ENCODE measurements around the gene ARPC5L.
A peak's percentile ranks its signal among the peaks of the same experiment; 100 is the strongest.
"Not testable (repeated sequence)": the region's sequence is repeated elsewhere in the genome, so short reads cannot be mapped to it uniquely, and the experiment has no call there.

The ARPC5L gene

GRCh38 chr9:124861342-124862229, at the start of gene ARPC5L, which contains the start of gene RPL35:
Gene ARPC5L, plus strand, starts transcription at chr9:124862130. Its CDS starts 7,161 bp downstream, at chr9:124869291.
Gene RPL35, minus strand, starts transcription at chr9:124861957. Its CDS starts 45 bp downstream, at chr9:124861912.
- DNase-seq, result peak; percentile 96

- DNase-seq, result peak in 1 of 2 donors; percentile 11
Observed at GRCh38 chr9:124812441-124812876, 49.5 kb upstream of the ARPC5L start.

- DNase-seq, result no peak
Observed at GRCh38 chr9:124813041-124813440, 48.9 kb upstream of the ARPC5L start.

GRCh38 chr9:124813501-124814163, 48.3 kb upstream of the ARPC5L start:
- no peak for DNase-seq

- no peak for DNase-seq
Observed at GRCh38 chr9:124814164-124814535, 47.8 kb upstream of the ARPC5L start.

- DNase-seq, result no peak
Observed at GRCh38 chr9:124815601-124816000, 46.3 kb upstream of the ARPC5L start.

- DNase-seq, result no peak
Observed at GRCh38 chr9:124818431-124819281, 43.3 kb upstream of the ARPC5L start.

GRCh38 chr9:124820698-124821623, 41.0 kb upstream of the ARPC5L start:
- DNase-seq, result no peak

GRCh38 chr9:124828489-124829333, 33.2 kb upstream of the ARPC5L start:
- DNase-seq, result no peak

GRCh38 chr9:124829334-124829669, 32.6 kb upstream of the ARPC5L start:
- no peak for DNase-seq

GRCh38 chr9:124830593-124830992, 31.3 kb upstream of the ARPC5L start:
- DNase-seq, result no peak

- DNase-seq, result no peak
Observed at GRCh38 chr9:124831642-124832364, 30.1 kb upstream of the ARPC5L start.

GRCh38 chr9:124834591-124834990, 27.3 kb upstream of the ARPC5L start:
- no peak for DNase-seq

- DNase-seq, result no peak
Observed at GRCh38 chr9:124835026-124835557, 26.8 kb upstream of the ARPC5L start.

GRCh38 chr9:124838132-124838531, 23.8 kb upstream of the ARPC5L start:
- not testable (repeated sequence) for DNase-seq

- not testable (repeated sequence) for DNase-seq
Observed at GRCh38 chr9:124838567-124839275, 23.2 kb upstream of the ARPC5L start.

GRCh38 chr9:124839612-124840299, 22.2 kb upstream of the ARPC5L start:
- DNase-seq, result no peak

GRCh38 chr9:124840300-124840833, 21.6 kb upstream of the ARPC5L start:
- no peak for DNase-seq

Measured in stimulated activated CD4-positive, alpha-beta T cell treated with anti-CD3 and anti-CD28 coated beads, Interleukin-2, amount 100 ng/mL, for 24 hours (primary cell).